ENCODE data around the gene TDP1. TPM values are rescaled to one million over a fixed set of nuclear protein-coding genes. Genes with fewer than 3 reads are reported as not detected.

The TDP1 gene
- total and polyA plus RNA-seq, 2 of the 4 experiments (the other 2 are of a cell fraction) = 23.3 to 53.1 TPM

GRCh38 chr14:90039253-90040010 is 83.7 kb downstream of the TDP1 start:
- no peak overlapping the region for H3K4ac ChIP-seq (ENCODE audit: low read depth, low read length)
- H2AK9ac ChIP-seq (replicated peaks; ENCODE audit: low read depth, low read length, poor library complexity) = no peak overlapping the region
- H2AK5ac ChIP-seq (ENCODE audit: low read depth, low read length) = no peak overlapping the region
- no peak overlapping the region for H2BK5ac ChIP-seq (ENCODE audit: low read depth, low read length, poor library complexity, severe bottlenecking)
- WGBS, 2 experiments (ENCODE audit: extremely low coverage in 2 of 2, insufficient read length in 1 of 2) = no CpG with 5 or more reads among the region's 11 CpGs
- H4K20me1 ChIP-seq (ENCODE audit: insufficient read depth, low read length) = no peaks in the 10 kb centered on the region
- H2AFZ ChIP-seq (replicated peaks; ENCODE audit: low read length, poor library complexity) = no peak overlapping the region
- no peak overlapping the region for H3K18ac ChIP-seq (ENCODE audit: low read depth, low read length)
- intact Hi-C loops (cut with micrococcal nuclease) = no loop called here
- no peaks in the 10 kb centered on the region for H3K4me1 ChIP-seq (ENCODE audit: control insufficient read depth, insufficient read depth, low read length)
- H4K5ac ChIP-seq (ENCODE audit: low read depth, low read length) = no peak overlapping the region
- no peak overlapping the region for H2BK20ac ChIP-seq (ENCODE audit: low read depth, low read length)
- no peak overlapping the region for H4K8ac ChIP-seq (ENCODE audit: low read depth in 2 of 2, low read length in 2 of 2)
- no peaks in the 10 kb centered on the region for H3K9me3 ChIP-seq (ENCODE audit: control insufficient read depth, insufficient read depth, low read length)
- no peak overlapping the region for H3K56ac ChIP-seq (ENCODE audit: extremely low read depth, insufficient read depth, low read length)
- H3K9ac ChIP-seq (ENCODE audit: low read depth, low read length) = no peak overlapping the region
- H3K4me2 ChIP-seq (ENCODE audit: low read depth, low read length) = no peak overlapping the region
- dilution Hi-C loops (cut with HindIII; ENCODE audit: low sequenced_read_pairs, unreplicated experiment) = no loop called here
- ATAC-seq (ENCODE audit: low read depth) (no peak; the same call in 1 of the 2 replicates), DNase-seq (peak; percentile 24)
- H3K23ac ChIP-seq (ENCODE audit: low read depth, low read length) = no peak overlapping the region
- no peaks in the 10 kb centered on the region for H3K27me3 ChIP-seq (ENCODE audit: control insufficient read depth, insufficient read depth, low read length)
- in situ Hi-C loops (cut with MboI; ENCODE audit: low sequenced_read_pairs) = no loop called here
- no peak overlapping the region for H4K91ac ChIP-seq (ENCODE audit: insufficient read depth, low read depth, low read length)
- peaks cover 6% of the 10 kb centered on the region; the same call in 1 of the 2 replicates for H3K9me1 ChIP-seq (ENCODE audit: insufficient read depth, low read length)
- no peak for TF ChIP-seq CEBPB (IDR thresholded peaks at IDR 0.05; ENCODE audit: low read depth, low read length)
- TF ChIP-seq FOS (IDR thresholded peaks at IDR 0.05; ENCODE audit: low read depth, low read length) = no peak
- peaks cover 15% of the 10 kb centered on the region for H3K36me3 ChIP-seq (ENCODE audit: control insufficient read depth, insufficient read depth, low read length)
- H2BK120ac ChIP-seq (ENCODE audit: low read depth, low read length) = no peak overlapping the region
- no peak overlapping the region for H3K27ac ChIP-seq (ENCODE audit: insufficient read depth, low read length)
- H3K79me1 ChIP-seq (ENCODE audit: low read depth in 1 of 2, low read length in 2 of 2) = peaks cover 3 to 4% of the 10 kb centered on the region in 2 experiments; a peak in 2 of 4 replicates
- H3K14ac ChIP-seq (replicated peaks; ENCODE audit: low read depth, low read length) = no peak overlapping the region
- no peak overlapping the region for H3K4me3 ChIP-seq (ENCODE audit: insufficient read depth, low read depth, low read length)
- ChIA-PET POLR2A (ENCODE audit: unreplicated experiment) (no interaction called here), CTCF (interaction anchor here (0.7 kb wide), 1 partner anchor 41 kb away, joined by 6 read pairs; no protein-coding TSS in a partner anchor)
- no peak overlapping the region for H2BK15ac ChIP-seq (ENCODE audit: low read depth, low read length)
- BruUV-seq (replicated peaks) = no TSS peak
